Astrocyte of the cerebellum (primary cell): ENCODE data around the gene MBTPS2.
"Not testable (repeated sequence)": the region's sequence is repeated elsewhere in the genome, so short reads cannot be mapped to it uniquely, and the experiment has no call there.

ENCODE experiments used
- DNase-seq: peaks from one replicate; pipeline ENCODE4 v3.0.0-alpha.2; 2011; ENCODE audit warnings: low read depth
- H3K4me3 ChIP-seq: 2 replicates; pipeline ENCODE4 v1.5.1; 2011; ENCODE audit warnings: mild to moderate bottlenecking, low read depth, low read length, moderate library complexity
- CTCF ChIP-seq: IDR thresholded peaks from 2 replicates; pipeline ENCODE4 v1.5.1; 2012; ENCODE audit warnings: low read length, low read depth, moderate library complexity, mild to moderate bottlenecking; ENCODE audit errors: missing control alignments
- in situ Hi-C: cut with HindIII; loops from 2 replicates; pipeline ENCODE4 v1.10.0; 2017; ENCODE audit warnings: low sequenced_read_pairs

The MBTPS2 gene

GRCh38 chrX:21806691-21807090, 32.7 kb upstream of the MBTPS2 start:
- no peak overlapping the region for H3K4me3 ChIP-seq
- no peak for TF ChIP-seq CTCF
- in situ Hi-C loops = no loop called here
- DNase-seq = no peak

GRCh38 chrX:21811832-21812231, 27.6 kb upstream of the MBTPS2 start:
- no peak for DNase-seq
- in situ Hi-C loops = no loop called here
- TF ChIP-seq CTCF = no peak
- H3K4me3 ChIP-seq = no peak overlapping the region

- in situ Hi-C loops = no loop called here
- DNase-seq = no peak
Observed at GRCh38 chrX:21812628-21813027, 26.8 kb upstream of the MBTPS2 start.

GRCh38 chrX:21813612-21814368, 25.6 kb upstream of the MBTPS2 start:
- DNase-seq = no peak
- H3K4me3 ChIP-seq = no peak overlapping the region
- in situ Hi-C loops = no loop called here
- no peak for TF ChIP-seq CTCF

More at GRCh38 chrX:21812628-21813027, 26.8 kb upstream of the MBTPS2 start:
- TF ChIP-seq CTCF = no peak
- H3K4me3 ChIP-seq = no peak overlapping the region

DNA sequence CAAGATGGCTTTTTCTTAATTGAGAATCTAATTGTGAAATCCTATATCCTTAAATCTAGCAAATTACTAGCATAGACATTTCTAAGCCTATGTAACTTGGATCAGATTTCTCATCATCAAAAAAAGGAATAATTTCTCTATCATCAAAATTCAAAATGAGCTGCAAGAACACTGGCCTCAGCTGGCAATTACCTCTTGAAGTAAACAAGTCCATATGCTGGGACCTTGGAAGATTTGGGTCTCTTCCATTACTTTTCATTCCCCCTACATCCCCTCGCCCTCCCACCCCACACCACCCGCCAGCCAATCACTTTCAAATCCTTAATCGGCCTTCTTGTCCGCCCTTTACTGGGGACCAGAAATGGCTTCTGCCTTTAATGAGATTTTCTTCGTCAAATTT, 23.3 kb upstream of the MBTPS2 start:
- no peak for TF ChIP-seq CTCF
- in situ Hi-C loops = no loop called here
- no peak for DNase-seq
- H3K4me3 ChIP-seq = no peak overlapping the region

- in situ Hi-C loops, DNase-seq, H3K4me3 ChIP-seq: not testable (repeated sequence)
Observed at GRCh38 chrX:21820170-21820569, 19.2 kb upstream of the MBTPS2 start.

DNA sequence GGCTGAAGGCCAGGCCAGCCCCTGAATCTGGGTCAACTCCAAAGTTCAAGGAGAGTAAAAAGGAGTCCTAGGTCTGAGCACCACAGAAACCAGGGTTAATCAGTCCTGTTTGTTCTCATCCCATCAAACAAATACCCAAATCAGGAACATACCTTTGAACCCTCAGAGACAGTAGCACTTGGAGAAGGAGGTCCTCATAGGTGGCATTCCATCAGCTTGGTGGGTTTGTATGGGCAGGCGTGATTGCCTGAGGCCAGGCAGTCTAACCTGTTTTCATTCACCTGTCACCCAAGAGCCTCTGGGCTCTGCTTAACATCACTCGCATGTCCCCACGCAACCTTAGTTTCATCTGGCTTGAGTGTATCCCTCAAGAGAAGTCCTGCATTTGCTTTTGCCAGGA, 17.5 kb upstream of the MBTPS2 start:
- no peak overlapping the region for H3K4me3 ChIP-seq
- in situ Hi-C loops = no loop called here
- no peak for DNase-seq
- TF ChIP-seq CTCF = no peak
